ENCODE measurements around the gene NACA.

NACA gene

GRCh38 chr12:56676851-56677580 lies 48.1 kb downstream of the NACA start:
- Histone ChIP-seq H3K27me3 (ENCODE audit: control insufficient read depth, insufficient read depth, low read length, poor library complexity, severe bottlenecking) (no peaks in the 10 kb centered on the region), H3K4me3 (ENCODE audit: insufficient read depth, low read depth, low read length) (no peak overlapping the region), H3K9me3 (ENCODE audit: control insufficient read depth, low read length) (no peaks in the 10 kb centered on the region), H3K27ac (ENCODE audit: insufficient read depth, low read depth, low read length, poor library complexity, severe bottlenecking) (no peak overlapping the region), H3K36me3 (ENCODE audit: control insufficient read depth, insufficient read depth, low read length) (peaks cover 15% of the 10 kb centered on the region), H3K4me1 (ENCODE audit: control insufficient read depth, insufficient read depth, low read length) (no peaks in the 10 kb centered on the region)
- WGBS, 2 experiments, result 85 to 91% methylated on average over 9 to 10 of the region's 11 CpGs

- no peak overlapping the region for H3K4me3 ChIP-seq (ENCODE audit: insufficient read depth, low read depth, low read length)
- peaks cover 33% of the 10 kb centered on the region for H3K36me3 ChIP-seq (ENCODE audit: control insufficient read depth, insufficient read depth, low read length)
- no peaks in the 10 kb centered on the region for H3K4me1 ChIP-seq (ENCODE audit: control insufficient read depth, insufficient read depth, low read length)
- no peaks in the 10 kb centered on the region for H3K9me3 ChIP-seq (ENCODE audit: control insufficient read depth, low read length)
- no peak overlapping the region for H3K27ac ChIP-seq (ENCODE audit: insufficient read depth, low read depth, low read length, poor library complexity, severe bottlenecking)
- WGBS, 2 experiments, result 95 to 96% methylated on average over 2 of the region's 2 CpGs
- H3K27me3 ChIP-seq (ENCODE audit: control insufficient read depth, insufficient read depth, low read length, poor library complexity, severe bottlenecking), result no peaks in the 10 kb centered on the region
Measured at GRCh38 chr12:56671608-56672007, 53.5 kb downstream of the NACA start.

GRCh38 chr12:56670836-56671235 lies 54.3 kb downstream of the NACA start:
- Histone ChIP-seq H3K9me3 (ENCODE audit: control insufficient read depth, low read length) (no peaks in the 10 kb centered on the region), H3K27ac (ENCODE audit: insufficient read depth, low read depth, low read length, poor library complexity, severe bottlenecking) (no peak overlapping the region), H3K4me3 (ENCODE audit: insufficient read depth, low read depth, low read length) (no peak overlapping the region), H3K36me3 (ENCODE audit: control insufficient read depth, insufficient read depth, low read length) (peaks cover 35% of the 10 kb centered on the region), H3K27me3 (ENCODE audit: control insufficient read depth, insufficient read depth, low read length, poor library complexity, severe bottlenecking) (no peaks in the 10 kb centered on the region), H3K4me1 (ENCODE audit: control insufficient read depth, insufficient read depth, low read length) (no peaks in the 10 kb centered on the region)
- 93 to 96% methylated on average over 4 of the region's 4 CpGs for WGBS, 2 experiments

- H3K27ac ChIP-seq (ENCODE audit: insufficient read depth, low read depth, low read length, poor library complexity, severe bottlenecking), result no peak overlapping the region
- H3K9me3 ChIP-seq (ENCODE audit: control insufficient read depth, low read length), result no peaks in the 10 kb centered on the region
- H3K27me3 ChIP-seq (ENCODE audit: control insufficient read depth, insufficient read depth, low read length, poor library complexity, severe bottlenecking), result no peaks in the 10 kb centered on the region
- no peak overlapping the region for H3K4me3 ChIP-seq (ENCODE audit: insufficient read depth, low read depth, low read length)
- peaks cover 40% of the 10 kb centered on the region for H3K36me3 ChIP-seq (ENCODE audit: control insufficient read depth, insufficient read depth, low read length)
- WGBS, 2 experiments, result 91% methylated on average over 2 of the region's 2 CpGs; no CpG with 5 or more reads in 1 of the 2 experiments
- no peaks in the 10 kb centered on the region for H3K4me1 ChIP-seq (ENCODE audit: control insufficient read depth, insufficient read depth, low read length)
Measured at GRCh38 chr12:56668197-56668457, 57.0 kb downstream of the NACA start.

Data from ectodermal cell (in vitro differentiated cells).